GM12875 (cell line): ENCODE measurements around the gene CACNA1H.

Experiments used
- H3K4me3 ChIP-seq: one replicate; pipeline ENCODE4 v1.5.1; 2011; ENCODE audit warnings: low read depth, low read length, control low read depth
- TF ChIP-seq, protein P1 (sequence below): IDR thresholded peaks from 2 replicates; pipeline ENCODE4 v1.5.1; 2011; ENCODE audit warnings: low read depth, mild to moderate bottlenecking, control low read depth, inconsistent platforms, low read length, moderate library complexity, borderline replicate concordance; ENCODE audit not compliant: insufficient read depth

The CACNA1H gene

DNA sequence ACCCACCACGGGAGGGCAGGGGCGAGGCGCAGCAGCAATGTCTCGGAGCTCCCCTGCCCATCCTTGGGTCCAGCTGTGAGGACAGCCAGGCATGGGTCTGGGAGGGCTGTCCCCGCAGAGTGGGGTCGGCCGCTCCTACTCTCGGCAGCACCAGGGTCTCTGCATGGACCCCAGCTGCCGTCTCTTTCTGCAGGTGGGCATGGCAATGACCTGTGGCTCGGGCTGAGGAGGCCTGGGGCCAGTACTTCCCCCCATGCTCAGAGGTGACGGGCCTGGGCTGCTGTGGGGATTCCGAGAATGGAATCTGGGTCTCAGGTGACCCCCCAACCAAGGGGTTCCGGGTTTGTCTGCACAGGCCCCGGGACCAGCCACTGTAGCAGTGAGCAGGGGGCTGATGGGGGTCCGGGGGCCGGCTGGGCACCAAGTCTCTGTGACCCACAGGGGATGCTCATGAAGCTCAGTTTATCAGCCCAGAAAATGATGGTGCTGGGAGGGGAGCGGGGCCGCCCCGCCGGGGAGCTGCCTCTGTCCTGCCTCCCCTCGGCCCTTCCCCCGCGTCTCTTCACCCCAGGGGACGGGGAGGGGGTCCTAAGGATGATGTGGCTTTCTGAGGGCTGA, 23.5 kb downstream of the CACNA1H start:
- H3K4me3 ChIP-seq: no peak overlapping the region
- TF ChIP-seq, protein P1, sequence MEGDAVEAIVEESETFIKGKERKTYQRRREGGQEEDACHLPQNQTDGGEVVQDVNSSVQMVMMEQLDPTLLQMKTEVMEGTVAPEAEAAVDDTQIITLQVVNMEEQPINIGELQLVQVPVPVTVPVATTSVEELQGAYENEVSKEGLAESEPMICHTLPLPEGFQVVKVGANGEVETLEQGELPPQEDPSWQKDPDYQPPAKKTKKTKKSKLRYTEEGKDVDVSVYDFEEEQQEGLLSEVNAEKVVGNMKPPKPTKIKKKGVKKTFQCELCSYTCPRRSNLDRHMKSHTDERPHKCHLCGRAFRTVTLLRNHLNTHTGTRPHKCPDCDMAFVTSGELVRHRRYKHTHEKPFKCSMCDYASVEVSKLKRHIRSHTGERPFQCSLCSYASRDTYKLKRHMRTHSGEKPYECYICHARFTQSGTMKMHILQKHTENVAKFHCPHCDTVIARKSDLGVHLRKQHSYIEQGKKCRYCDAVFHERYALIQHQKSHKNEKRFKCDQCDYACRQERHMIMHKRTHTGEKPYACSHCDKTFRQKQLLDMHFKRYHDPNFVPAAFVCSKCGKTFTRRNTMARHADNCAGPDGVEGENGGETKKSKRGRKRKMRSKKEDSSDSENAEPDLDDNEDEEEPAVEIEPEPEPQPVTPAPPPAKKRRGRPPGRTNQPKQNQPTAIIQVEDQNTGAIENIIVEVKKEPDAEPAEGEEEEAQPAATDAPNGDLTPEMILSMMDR: no peak

DNA sequence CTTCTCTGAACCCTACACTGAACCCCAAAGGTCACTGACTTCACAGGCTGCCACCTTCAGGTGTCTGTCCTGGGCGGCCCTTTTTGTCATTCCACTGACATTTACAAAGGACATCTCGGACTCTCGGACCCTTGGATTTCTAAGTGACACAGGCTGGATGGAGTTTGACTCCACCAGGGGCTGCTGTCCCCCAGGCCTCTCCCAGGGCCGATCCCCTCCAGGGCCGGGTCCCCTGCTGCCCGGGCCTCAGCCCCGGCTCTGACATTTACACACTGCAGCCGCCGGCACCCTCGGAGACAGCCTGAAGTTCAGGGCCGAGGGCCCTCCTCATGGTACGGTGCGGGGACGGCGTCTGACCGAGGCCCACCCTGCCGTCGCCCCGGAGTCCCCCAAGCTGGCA, 24.1 kb downstream of the CACNA1H start:
- no peak overlapping the region for H3K4me3 ChIP-seq
- TF ChIP-seq, protein P1: no peak

DNA sequence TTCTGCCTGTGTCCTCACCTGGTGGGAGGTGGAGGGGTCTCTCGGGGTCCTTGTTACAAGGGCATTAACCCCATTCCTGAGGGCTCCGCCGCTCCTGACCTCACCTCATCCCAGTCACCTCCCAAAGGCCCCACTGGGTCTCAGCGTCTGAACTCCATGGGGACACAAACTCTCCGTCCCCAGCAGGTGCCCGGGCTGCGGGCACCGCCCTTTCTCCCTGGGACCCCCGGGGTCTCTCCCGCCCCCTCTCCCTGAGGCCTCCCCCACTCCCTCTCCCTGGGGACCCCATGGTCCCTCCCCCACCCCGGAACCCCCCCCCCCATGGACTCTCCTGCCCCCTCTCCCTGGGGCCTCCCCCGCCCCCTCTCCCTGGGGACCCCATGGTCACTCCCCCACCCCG, 24.8 kb downstream of the CACNA1H start:
- TF ChIP-seq, protein P1: no peak

DNA sequence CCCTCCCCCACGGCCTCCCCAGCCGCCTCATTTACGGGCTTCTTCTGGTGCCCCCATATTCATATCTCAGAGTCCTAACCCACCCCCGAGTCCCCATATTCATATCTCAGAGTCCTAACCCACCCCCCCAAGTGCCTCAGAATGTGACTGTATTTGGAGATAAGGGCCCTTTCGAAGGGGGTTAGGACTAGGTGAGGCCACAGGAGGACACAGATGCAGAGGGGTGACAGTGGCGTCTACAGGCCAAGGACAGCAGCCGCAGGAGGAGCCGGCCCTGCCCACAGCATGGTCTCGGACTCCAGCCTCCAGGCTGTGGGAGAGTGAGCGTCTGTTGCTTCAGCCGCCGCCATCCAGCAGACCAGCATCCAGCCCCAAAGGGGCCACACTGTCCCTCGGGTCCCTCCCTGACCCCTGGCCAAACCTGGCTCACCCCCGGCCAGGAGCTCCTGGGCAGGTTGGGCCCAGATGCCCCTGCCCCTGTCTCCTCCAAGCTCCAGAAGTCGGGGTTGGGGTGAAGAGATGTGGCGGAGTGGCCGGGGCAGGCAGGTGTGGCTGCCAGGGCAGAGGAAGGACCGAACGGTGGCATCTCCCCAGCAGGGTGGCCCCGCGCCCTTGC, 25.5 kb downstream of the CACNA1H start:
- H3K4me3 ChIP-seq: no peak overlapping the region

More for the DNA sequence above, 24.8 kb downstream of the CACNA1H start:
- no peak overlapping the region for H3K4me3 ChIP-seq

DNA sequence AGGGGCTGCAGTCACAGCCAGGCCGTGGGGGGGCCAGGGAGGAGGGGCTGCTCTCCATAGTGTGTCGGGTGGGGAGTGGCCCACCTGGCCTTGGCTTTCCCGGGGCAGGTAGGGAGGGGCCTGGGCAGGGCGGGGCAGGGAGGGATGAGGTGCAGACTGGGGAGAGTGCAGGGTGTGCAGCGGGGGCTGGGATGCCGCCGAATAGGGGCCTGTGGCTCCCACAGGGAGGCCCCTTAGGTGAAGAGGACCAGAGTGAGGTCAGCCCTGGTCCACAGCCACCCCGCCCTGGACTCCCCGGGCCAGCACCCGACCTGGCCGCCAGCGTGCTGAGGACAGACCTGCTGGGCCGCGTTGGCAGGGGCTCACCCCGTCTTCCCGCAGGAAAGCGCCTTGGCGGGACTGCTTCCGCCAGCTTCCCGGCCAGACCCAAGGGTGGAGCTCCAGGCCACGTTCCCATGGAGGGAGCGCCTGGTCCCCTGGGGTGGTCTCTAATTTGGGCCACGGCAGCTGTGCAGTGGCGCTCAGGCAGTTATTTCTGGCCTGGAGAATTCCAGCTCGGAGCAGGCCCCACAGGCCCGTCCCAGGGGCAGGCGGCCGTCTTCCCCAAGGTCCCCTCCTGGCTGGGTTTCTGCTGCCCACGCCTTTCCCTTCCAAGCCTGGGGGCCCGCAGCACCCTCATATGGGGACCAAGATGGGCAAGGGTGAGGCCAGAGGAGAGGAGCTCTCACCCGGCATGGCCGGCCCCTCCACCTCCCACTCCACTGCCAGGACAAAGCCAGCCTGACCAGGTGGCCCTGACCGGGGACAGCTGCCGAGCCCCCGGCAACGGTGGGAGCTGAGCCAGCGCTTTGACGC, 27.9 kb downstream of the CACNA1H start:
- TF ChIP-seq, protein P1: no peak
- no peak overlapping the region for H3K4me3 ChIP-seq

More for the DNA sequence above, 25.5 kb downstream of the CACNA1H start:
- TF ChIP-seq, protein P1: no peak

DNA sequence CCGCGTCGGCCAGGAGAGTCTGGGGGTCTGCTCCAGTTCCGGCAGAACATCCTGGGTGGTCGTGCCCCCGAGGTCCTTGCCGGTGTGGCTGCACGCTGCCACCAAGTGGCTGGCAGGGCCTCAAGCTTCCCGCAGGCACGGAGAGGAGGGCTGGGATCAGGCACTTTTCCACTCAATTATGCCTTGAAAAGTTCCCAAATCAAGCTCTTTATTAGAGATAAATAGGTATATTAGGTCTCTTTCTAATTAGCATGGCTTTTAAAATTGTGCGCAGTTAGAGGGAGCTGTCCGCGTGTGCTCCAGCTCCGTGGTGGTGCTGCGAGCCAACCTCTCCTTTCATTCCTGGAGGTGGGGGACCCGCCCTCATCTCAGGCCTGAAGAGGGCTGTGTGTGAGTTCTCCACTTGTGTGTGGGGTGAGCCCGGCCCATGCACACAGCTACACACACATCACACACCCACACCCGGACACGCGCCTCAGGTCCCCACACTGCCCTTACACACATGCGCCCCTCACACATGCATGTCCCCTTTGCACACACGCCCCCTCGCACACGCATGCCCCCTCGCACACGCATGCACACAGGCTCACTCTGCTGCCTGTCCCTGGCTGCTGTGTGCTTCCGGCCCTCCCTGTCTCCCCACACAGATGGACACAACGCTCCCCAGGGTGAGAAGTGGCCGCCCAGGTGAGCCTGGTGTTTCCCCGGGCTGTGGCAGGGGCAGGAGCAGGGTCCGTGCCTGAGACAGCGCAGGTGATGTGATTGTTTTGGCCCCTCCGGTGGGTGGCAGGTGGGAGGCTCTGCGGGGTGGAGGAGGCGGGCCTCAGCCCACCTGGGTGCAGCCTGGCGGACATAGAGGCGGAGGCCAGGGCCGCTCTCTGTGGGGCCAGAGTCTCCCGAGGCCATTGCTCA, 28.8 kb downstream of the CACNA1H start:
- no peak overlapping the region for H3K4me3 ChIP-seq
- TF ChIP-seq, protein P1: no peak
